Medulla oblongata (tissue), 1 donor: Measurements from ENCODE around the gene APP.
A peak's percentile ranks its signal among the peaks of the same experiment; 100 is the strongest.
"Not testable (repeated sequence)": the region's sequence is repeated elsewhere in the genome, so short reads cannot be mapped to it uniquely, and the experiment has no call there.

Experiments
- DNase-seq: peaks from one replicate; pipeline ENCODE4 v3.0.0-alpha.2; 2015; ENCODE audit errors: extremely low spot score

APP gene

GRCh38 chr21:26022598-26023337 lies 147.8 kb downstream of the APP start:
- not testable (repeated sequence) for DNase-seq

GRCh38 chr21:26020510-26020909 lies 150.1 kb downstream of the APP start:
- DNase-seq: no peak

- DNase-seq: no peak
Observed at GRCh38 chr21:26020081-26020480, 150.5 kb downstream of the APP start.

- no peak for DNase-seq
Observed at GRCh38 chr21:26019236-26019635, 151.3 kb downstream of the APP start.

- DNase-seq: no peak
Observed at GRCh38 chr21:26013970-26014369, 156.6 kb downstream of the APP start.

- DNase-seq: not testable (repeated sequence)
Observed at GRCh38 chr21:26012482-26012881, 158.1 kb downstream of the APP start.

GRCh38 chr21:26011292-26011940 lies 159.2 kb downstream of the APP start:
- no peak for DNase-seq

- peak; percentile 55 for DNase-seq
Observed at GRCh38 chr21:26007951-26008498, 162.5 kb downstream of the APP start.

GRCh38 chr21:26005464-26005863 lies 165.1 kb downstream of the APP start:
- DNase-seq: no peak

GRCh38 chr21:26003404-26003803 lies 167.2 kb downstream of the APP start:
- no peak for DNase-seq

GRCh38 chr21:26001356-26001755 lies 169.2 kb downstream of the APP start:
- no peak for DNase-seq

GRCh38 chr21:25999921-26000582 lies 170.5 kb downstream of the APP start:
- DNase-seq: no peak

- DNase-seq: peak; percentile 92
Observed at GRCh38 chr21:25997788-25998611, 172.6 kb downstream of the APP start.

- DNase-seq: no peak
Observed at GRCh38 chr21:25995278-25995677, 175.3 kb downstream of the APP start.

GRCh38 chr21:25994758-25995163 lies 175.8 kb downstream of the APP start:
- no peak for DNase-seq

- no peak for DNase-seq
Observed at GRCh38 chr21:25988738-25989137, 181.8 kb downstream of the APP start.

- DNase-seq: no peak
Observed at GRCh38 chr21:25987531-25987930, 183.0 kb downstream of the APP start.

GRCh38 chr21:25986928-25987327 lies 183.6 kb downstream of the APP start:
- DNase-seq: no peak

- no peak for DNase-seq
Observed at GRCh38 chr21:25985990-25986389, 184.6 kb downstream of the APP start.

- no peak for DNase-seq
Observed at GRCh38 chr21:25984538-25984937, 186.0 kb downstream of the APP start.

- DNase-seq: no peak
Observed at GRCh38 chr21:25983745-25984144, 186.8 kb downstream of the APP start.

- no peak for DNase-seq
Observed at GRCh38 chr21:25980710-25981109, 189.9 kb downstream of the APP start.
